Measurements from ENCODE around the gene HACL1.
A peak's percentile ranks its signal among the peaks of the same experiment; 100 is the strongest.

The HACL1 gene

DNA sequence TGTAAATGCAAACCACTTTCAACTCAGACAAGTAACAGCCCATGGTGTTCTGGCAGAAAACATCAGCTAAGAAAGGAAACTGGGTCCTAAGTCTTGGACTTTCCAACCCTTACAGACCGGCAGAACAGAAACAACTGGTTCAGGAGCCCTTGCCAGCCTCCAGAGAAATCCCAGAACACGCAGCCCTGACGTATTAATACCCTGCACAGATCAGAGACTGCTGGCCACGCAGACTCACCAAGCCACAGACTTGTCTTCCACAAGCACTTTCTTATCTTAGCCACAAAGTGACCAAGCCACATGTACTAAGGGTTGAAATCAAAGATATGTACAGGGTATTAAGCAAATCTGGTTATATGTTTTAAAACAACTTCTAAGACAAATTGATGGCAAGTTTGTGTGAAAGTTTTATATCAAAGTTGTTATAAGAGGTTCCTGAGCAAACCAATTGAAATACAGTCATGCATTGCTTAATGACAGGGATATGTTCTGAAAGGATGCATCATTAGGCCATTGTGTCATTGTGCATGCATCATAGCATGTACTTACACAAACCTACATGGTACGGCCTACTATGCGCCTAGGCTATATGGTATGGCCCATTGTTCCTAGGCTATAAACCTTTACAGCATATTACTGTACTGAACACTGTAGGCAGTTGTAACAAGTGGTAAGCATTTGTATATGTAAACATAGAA lies 37.0 kb upstream of the HACL1 start:
- peak; percentile 58 for FAIRE-seq
- no peak for TF ChIP-seq TAF1 (IDR thresholded peaks at IDR 0.05; ENCODE audit: low read depth, low read length)
- TF ChIP-seq SPI1 (IDR thresholded peaks at IDR 0.05; ENCODE audit: low read depth, low read length): no peak
- TF ChIP-seq POU2F2 (IDR thresholded peaks at IDR 0.05; ENCODE audit: low read depth, low read length): no peak
- TF ChIP-seq POLR2AphosphoS5 (IDR thresholded peaks at IDR 0.05; ENCODE audit: low read depth, low read length): no peak
- no peak for TF ChIP-seq POLR2A (IDR thresholded peaks at IDR 0.05; ENCODE audit: low read depth, low read length)
- TF ChIP-seq PAX5 (IDR thresholded peaks at IDR 0.05; ENCODE audit: insufficient read depth, low read length, severe bottlenecking): no peak
- no peak for DNase-seq (ENCODE audit: insufficient read length, low spot score)

DNA sequence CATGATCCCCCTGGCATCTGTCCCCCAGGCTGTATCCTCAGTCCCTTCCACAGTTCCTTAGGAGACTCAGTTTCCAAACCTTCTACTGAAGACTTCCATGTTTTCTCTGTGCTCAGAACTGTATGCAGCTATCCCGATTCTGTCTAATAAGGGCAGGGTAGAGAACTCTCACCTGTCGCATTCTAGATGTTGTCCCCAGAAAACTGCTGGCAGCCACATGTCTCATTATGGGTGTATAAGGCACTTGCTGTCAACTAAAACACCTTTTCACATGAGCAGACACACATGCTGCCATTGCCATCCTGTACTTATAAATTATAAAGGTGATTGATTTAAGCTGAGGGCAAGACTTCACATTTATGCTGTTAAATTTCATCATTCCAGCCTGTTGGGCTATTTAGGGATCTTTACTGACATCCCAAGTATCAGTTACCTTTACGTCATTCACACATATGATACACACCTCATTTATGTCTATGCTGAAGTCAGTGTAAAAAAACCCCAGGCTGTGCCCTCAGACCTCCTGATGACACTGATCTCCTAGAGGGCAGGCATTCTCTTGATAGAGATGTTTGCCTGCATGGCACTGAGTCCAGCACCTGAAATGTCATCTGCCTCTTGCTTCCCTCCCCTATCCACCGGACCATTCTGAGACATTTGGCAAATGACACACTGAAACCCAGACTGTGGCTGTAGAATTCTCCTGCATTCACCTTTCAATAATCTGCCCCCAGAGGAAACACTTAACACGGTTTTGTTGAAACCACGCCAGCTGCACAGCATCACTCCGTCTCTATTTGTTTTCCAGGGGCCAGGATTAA lies 36.0 kb upstream of the HACL1 start:
- DNase-seq (ENCODE audit: insufficient read length, low spot score) (no peak), FAIRE-seq (peak; percentile 31)
- TF ChIP-seq SPI1 (IDR thresholded peaks at IDR 0.05; ENCODE audit: low read depth, low read length) (no peak), POU2F2 (IDR thresholded peaks at IDR 0.05; ENCODE audit: low read depth, low read length) (no peak), POLR2AphosphoS5 (IDR thresholded peaks at IDR 0.05; ENCODE audit: low read depth, low read length) (no peak), PAX5 (IDR thresholded peaks at IDR 0.05; ENCODE audit: insufficient read depth, low read length, severe bottlenecking) (no peak), POLR2A (IDR thresholded peaks at IDR 0.05; ENCODE audit: low read depth, low read length) (no peak), TAF1 (IDR thresholded peaks at IDR 0.05; ENCODE audit: low read depth, low read length) (no peak)

DNA sequence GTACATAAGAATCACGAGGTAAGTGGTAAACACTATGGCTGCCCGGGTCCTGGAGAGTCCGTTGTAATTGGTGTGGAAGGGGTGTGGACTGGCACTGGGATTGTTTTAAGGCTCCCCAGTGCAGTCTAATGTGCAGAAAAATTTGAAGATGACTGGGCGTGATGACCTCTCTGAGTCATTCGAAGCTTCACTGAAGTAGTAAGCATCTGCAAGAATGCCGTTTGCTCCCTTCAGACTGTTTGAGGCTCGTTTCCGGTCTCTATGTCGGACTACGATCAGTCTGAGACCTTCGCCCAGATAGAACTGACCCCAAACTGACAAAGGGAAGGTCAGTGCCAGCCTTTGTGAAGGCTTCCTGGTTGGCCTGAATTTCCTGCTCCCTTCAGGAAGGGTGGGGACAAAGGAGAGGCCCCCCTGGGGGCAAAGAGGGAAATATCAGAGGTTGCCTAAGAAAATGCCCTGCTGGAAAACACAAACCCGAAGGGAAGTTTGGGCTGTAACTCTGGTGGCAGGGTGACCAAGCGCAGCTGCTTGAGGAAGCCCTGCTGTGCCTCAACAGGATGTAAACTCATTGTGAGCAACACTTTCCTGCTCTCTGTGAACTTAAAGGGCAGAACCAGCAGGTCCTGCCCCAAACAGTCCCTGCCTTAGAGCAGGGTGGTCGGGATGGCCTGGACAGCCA lies 34.8 kb upstream of the HACL1 start:
- no peak for FAIRE-seq
- no peak for DNase-seq (ENCODE audit: insufficient read length, low spot score)

DNA sequence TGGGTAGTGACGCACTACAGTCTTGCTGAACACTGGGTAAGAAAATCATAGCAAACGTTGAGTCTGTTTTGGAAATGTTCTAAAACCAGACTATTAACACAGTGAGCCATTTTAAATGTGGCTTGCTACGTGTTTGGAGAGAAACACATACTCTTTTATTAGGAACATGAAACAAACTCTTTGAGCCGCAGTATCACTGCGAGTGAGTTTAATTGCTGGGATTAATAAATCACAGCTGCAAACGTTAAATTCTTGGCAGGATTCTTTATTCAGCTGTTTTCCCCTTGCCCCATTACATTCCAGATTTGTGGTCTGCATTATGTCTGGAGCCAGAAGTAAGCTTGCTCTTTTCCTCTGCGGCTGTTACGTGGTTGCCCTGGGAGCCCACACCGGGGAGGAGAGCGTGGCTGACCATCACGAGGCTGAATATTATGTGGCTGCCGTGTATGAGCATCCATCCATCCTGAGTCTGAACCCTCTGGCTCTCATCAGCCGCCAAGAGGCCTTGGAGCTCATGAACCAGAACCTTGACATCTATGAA lies 33.8 kb upstream of the HACL1 start:
- no peak for FAIRE-seq

More for the DNA sequence above, 34.8 kb upstream of the HACL1 start:
- no peak for TF ChIP-seq POU2F2 (IDR thresholded peaks at IDR 0.05; ENCODE audit: low read depth, low read length)
- no peak for TF ChIP-seq PAX5 (IDR thresholded peaks at IDR 0.05; ENCODE audit: insufficient read depth, low read length, severe bottlenecking)
- no peak for TF ChIP-seq POLR2AphosphoS5 (IDR thresholded peaks at IDR 0.05; ENCODE audit: low read depth, low read length)

DNA sequence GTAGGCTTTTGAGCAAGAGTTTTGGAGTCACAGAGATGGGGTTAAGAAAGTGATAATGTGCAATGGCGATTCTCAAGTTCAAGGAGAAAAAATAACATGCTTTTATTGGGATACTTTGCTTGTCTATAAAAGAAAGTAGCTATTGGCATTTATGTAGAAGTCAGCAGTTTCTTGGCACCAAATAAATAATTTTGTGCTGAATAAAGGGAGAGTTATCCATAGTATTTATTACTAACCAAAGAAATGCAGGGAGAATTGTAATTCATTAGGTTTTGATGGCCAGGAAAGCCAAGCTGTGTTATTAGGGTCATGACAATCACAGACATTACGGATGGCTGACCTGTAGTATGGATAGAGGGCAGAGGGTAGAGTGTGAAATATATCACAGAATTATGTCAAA lies 33.3 kb upstream of the HACL1 start:
- FAIRE-seq (no peak), DNase-seq (ENCODE audit: insufficient read length, low spot score) (no peak)
- no peak for TF ChIP-seq POLR2A (IDR thresholded peaks at IDR 0.05; ENCODE audit: low read depth, low read length)
- no peak for TF ChIP-seq SPI1 (IDR thresholded peaks at IDR 0.05; ENCODE audit: low read depth, low read length)
- no peak for TF ChIP-seq TAF1 (IDR thresholded peaks at IDR 0.05; ENCODE audit: low read depth, low read length)
- no peak for TF ChIP-seq PAX5 (IDR thresholded peaks at IDR 0.05; ENCODE audit: insufficient read depth, low read length, severe bottlenecking)
- no peak for TF ChIP-seq POLR2AphosphoS5 (IDR thresholded peaks at IDR 0.05; ENCODE audit: low read depth, low read length)
- TF ChIP-seq POU2F2 (IDR thresholded peaks at IDR 0.05; ENCODE audit: low read depth, low read length): no peak

More for the DNA sequence above, 33.8 kb upstream of the HACL1 start:
- no peak for TF ChIP-seq POLR2A (IDR thresholded peaks at IDR 0.05; ENCODE audit: low read depth, low read length)
- TF ChIP-seq PAX5 (IDR thresholded peaks at IDR 0.05; ENCODE audit: insufficient read depth, low read length, severe bottlenecking): no peak
- TF ChIP-seq SPI1 (IDR thresholded peaks at IDR 0.05; ENCODE audit: low read depth, low read length): no peak
- TF ChIP-seq POU2F2 (IDR thresholded peaks at IDR 0.05; ENCODE audit: low read depth, low read length): no peak
- no peak for TF ChIP-seq TAF1 (IDR thresholded peaks at IDR 0.05; ENCODE audit: low read depth, low read length)
- TF ChIP-seq POLR2AphosphoS5 (IDR thresholded peaks at IDR 0.05; ENCODE audit: low read depth, low read length): no peak
- DNase-seq (ENCODE audit: insufficient read length, low spot score): no peak

DNA sequence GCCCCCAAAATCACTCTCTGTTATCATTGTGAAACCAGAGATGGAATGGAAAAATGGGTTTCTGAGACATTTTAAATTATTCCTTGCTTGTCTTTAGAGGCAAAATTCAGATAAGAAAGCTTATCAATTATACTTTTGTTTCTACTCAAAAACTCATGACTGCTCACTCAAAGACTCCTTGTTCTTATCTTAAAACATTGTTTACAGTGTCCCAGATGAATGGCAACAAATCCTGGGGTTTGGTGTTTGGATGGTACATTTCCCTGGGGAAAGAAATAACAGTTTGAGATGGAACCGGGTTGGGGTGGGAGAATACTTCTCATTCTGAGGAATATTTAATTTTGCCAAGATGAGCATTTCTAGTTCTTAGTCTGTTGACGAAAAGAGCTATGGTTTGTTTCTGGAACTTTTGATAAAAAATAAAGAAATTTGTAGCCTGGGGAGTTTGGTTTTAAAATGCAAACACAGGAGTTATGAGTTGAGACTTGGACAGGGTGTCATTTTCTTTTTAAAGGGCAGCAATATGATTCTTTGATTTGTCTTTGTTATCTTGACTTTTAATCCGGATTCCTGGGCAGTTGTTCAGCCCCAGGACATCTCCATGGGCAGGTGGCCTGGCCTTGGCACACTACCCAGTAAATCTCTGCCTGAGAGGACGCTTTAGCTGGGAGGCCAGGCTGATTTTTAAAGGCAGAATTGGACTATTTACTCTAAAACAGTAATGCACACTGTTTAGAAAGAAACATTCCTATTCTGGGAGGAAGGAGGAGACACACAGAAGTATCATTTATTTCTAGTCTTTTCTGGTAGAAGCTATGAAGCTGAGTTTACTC lies 32.6 kb upstream of the HACL1 start:
- no peak for DNase-seq (ENCODE audit: insufficient read length, low spot score)
- TF ChIP-seq SPI1 (IDR thresholded peaks at IDR 0.05; ENCODE audit: low read depth, low read length) (no peak), POU2F2 (IDR thresholded peaks at IDR 0.05; ENCODE audit: low read depth, low read length) (no peak)
- FAIRE-seq: no peak

DNA sequence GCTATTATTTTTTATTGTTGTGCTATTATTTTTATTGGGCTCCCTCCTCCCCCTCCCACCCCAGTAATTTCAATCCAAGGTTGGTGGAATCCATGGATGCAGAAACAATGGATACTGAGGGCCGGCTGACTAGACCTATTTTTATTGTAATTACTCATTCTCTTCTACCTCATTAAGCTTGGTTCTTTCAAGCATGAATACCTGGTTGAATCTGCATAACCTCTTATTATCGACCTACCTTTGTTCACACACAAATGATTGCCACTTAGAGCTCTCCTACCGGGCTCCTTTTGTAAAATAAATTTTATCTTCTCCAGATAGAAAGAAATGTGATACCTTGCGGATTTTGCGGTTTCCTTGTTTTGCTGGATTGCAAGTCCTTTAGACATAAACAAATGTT lies 31.8 kb upstream of the HACL1 start:
- DNase-seq (ENCODE audit: insufficient read length, low spot score): no peak
- no peak for FAIRE-seq
- TF ChIP-seq POLR2A (IDR thresholded peaks at IDR 0.05; ENCODE audit: low read depth, low read length): no peak
- no peak for TF ChIP-seq POU2F2 (IDR thresholded peaks at IDR 0.05; ENCODE audit: low read depth, low read length)
- TF ChIP-seq TAF1 (IDR thresholded peaks at IDR 0.05; ENCODE audit: low read depth, low read length): no peak

DNA sequence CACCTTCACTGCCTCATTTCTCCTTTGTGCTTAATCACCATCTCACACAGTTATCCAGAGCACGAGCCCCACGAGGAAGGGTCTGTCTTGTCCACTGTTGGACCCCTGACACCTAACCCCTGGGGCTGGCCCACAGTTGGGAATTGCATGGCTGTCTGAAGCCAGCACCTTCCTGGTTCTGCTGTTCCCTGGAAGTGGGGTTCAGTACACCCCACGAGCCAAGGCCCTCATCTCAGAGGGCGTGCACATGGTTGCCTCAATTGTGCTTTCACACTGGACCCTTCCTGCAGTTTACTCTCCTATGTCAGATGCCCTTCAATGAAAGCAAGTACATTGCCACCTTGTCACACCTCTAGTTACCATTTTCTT lies 30.8 kb upstream of the HACL1 start:
- no peak for TF ChIP-seq POU2F2 (IDR thresholded peaks at IDR 0.05; ENCODE audit: low read depth, low read length)
- TF ChIP-seq TAF1 (IDR thresholded peaks at IDR 0.05; ENCODE audit: low read depth, low read length): no peak
- no peak for TF ChIP-seq POLR2AphosphoS5 (IDR thresholded peaks at IDR 0.05; ENCODE audit: low read depth, low read length)
- no peak for TF ChIP-seq SPI1 (IDR thresholded peaks at IDR 0.05; ENCODE audit: low read depth, low read length)
- DNase-seq (ENCODE audit: insufficient read length, low spot score): no peak
- FAIRE-seq: no peak

Measured in GM12891 (cell line).